Measurements from ENCODE around the gene AGL. TPM values are rescaled to one million over a fixed set of nuclear protein-coding genes. Genes with fewer than 3 reads are reported as not detected.

AGL gene
- total and polyA plus RNA-seq, 11 donors, result 18.1 to 70.4 (median 49.8) TPM

GRCh38 chr1:99808391-99809115 is 41.6 kb upstream of the AGL start:
- Histone ChIP-seq H3K9me3 (no peaks in the 10 kb centered on the region), H3K27ac (peak overlapping the region in 3 of 12 donors; percentile 20 to 84 (median 58)), H3K4me3 (peak overlapping the region in 4 of 12 donors; percentile 3 to 18 (median 12)), H3K4me1 (peaks cover 0 to 10% (median 0%) of the 10 kb centered on the region in 12 donors), H3K27me3 (no peaks in the 10 kb centered on the region), H3K36me3 (no peaks in the 10 kb centered on the region)
- DNase-seq (peak in 2 of 5 donors; percentile 22 to 28), ATAC-seq (peak; percentile 79 to 96 (median 90))
- TF ChIP-seq POLR2A (IDR thresholded peaks at IDR 0.05) (no peak), CTCF (IDR thresholded peaks at IDR 0.05) (peak; percentile 54 to 75 (median 65))
- 10 to 14% (median 11%) methylated on average over 7 of the region's 7 CpGs for WGBS, 4 donors
- intact Hi-C loops (cut with DNase I), result loop anchor here (2.0 to 10.0 kb wide), 16 partner anchors 39 to 1064 kb away; partner anchors contain the start of genes SASS6 (in 2 of the 10), TRMT13 (in 2 of the 10), AGL (in 1 of the 10) and RTCA (in 1 of the 10)

DNA sequence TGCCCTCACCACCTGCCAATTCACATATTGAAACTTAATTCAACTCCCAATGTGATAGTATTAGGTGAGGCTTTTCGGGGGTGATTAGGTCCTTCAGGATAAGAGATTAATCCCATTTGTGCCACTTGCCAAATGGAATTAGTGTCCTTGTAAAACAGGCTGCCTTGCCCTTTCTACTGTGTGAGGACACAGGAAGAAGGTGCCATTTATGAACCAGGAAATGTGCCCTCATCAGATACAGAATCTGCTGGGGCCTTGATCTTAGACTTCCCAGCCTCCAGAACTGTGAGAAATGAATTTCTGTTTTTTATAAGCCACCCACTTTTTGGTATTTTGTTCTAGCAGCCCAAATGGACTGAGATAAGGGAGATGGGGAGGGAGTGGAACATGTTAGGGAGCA is 39.1 kb upstream of the AGL start:
- no peak for DNase-seq
- no peak for ATAC-seq
- Histone ChIP-seq H3K4me1 (peaks cover 0 to 10% (median 0%) of the 10 kb centered on the region in 12 donors), H3K36me3 (no peaks in the 10 kb centered on the region), H3K4me3 (no peak overlapping the region), H3K27me3 (no peaks in the 10 kb centered on the region), H3K27ac (no peak overlapping the region), H3K9me3 (no peaks in the 10 kb centered on the region)
- intact Hi-C loops (cut with DNase I), result loop anchor here in 2 of 10 donors (5.0 kb wide), 2 partner anchors 41 to 646 kb away; partner anchors contain the start of gene AGL (in 1 of the 2)
- WGBS, 4 donors, result 67 to 85% (median 83%) methylated on average over 1 of the region's 1 CpG
- no peak for TF ChIP-seq POLR2A (IDR thresholded peaks at IDR 0.05)
- TF ChIP-seq CTCF (IDR thresholded peaks at IDR 0.05), result no peak

DNA sequence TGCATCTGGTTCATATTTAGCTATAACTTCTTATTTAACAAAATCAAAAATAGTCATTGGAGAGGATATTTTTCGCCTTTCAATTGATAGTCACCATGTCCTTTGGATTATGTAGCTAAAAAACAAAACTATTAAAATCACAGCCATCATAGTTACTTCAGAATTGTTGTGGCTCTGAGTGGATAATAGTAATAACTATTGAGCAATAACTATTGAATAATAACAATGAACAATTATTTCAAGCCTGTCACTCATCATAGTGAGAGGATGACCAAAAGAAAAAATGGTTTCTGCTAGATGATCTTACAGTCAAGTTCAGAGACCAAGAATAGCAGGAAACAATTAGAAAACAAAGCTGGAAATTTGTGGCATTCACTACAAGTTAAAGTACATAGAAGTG is 38.4 kb upstream of the AGL start:
- no peak for ATAC-seq
- no peaks in the 10 kb centered on the region for H3K9me3 ChIP-seq
- H3K27ac ChIP-seq, result no peak overlapping the region
- H3K4me1 ChIP-seq, result peaks cover 0 to 10% (median 0%) of the 10 kb centered on the region in 12 donors
- intact Hi-C loops (cut with DNase I), result loop anchor here in 2 of 10 donors (5.0 kb wide), 2 partner anchors 41 to 646 kb away; partner anchors contain the start of gene AGL (in 1 of the 2)
- WGBS, 4 donors, result 90 to 100% (median 94%) methylated on average over 1 of the region's 1 CpG
- no peaks in the 10 kb centered on the region for H3K27me3 ChIP-seq
- TF ChIP-seq CTCF (IDR thresholded peaks at IDR 0.05) (no peak), POLR2A (IDR thresholded peaks at IDR 0.05) (no peak)
- no peak overlapping the region for H3K4me3 ChIP-seq
- no peak for DNase-seq
- H3K36me3 ChIP-seq, result no peaks in the 10 kb centered on the region

- Histone ChIP-seq H3K4me1 (peaks cover 0 to 10% (median 0%) of the 10 kb centered on the region in 12 donors), H3K27ac (no peak overlapping the region), H3K27me3 (no peaks in the 10 kb centered on the region), H3K9me3 (no peaks in the 10 kb centered on the region), H3K36me3 (no peaks in the 10 kb centered on the region), H3K4me3 (no peak overlapping the region)
- DNase-seq (no peak), ATAC-seq (no peak)
- TF ChIP-seq POLR2A (IDR thresholded peaks at IDR 0.05) (no peak), CTCF (IDR thresholded peaks at IDR 0.05) (no peak)
- 82 to 90% (median 85%) methylated on average over 3 of the region's 3 CpGs for WGBS, 4 donors
- intact Hi-C loops (cut with DNase I), result loop anchor here in 2 of 10 donors (5.0 kb wide), 2 partner anchors 38 to 643 kb away; partner anchors contain the start of gene AGL (in 1 of the 2)
Measured at GRCh38 chr1:99814373-99814900, 35.7 kb upstream of the AGL start.
